Measurements from ENCODE around the gene PLBD1. TPM values are rescaled to one million over a fixed set of nuclear protein-coding genes. Genes with fewer than 3 reads are reported as not detected.

PLBD1 gene
- total and polyA plus RNA-seq, 12 donors, result 6.4 to 45.1 (median 27.6) TPM

- DNase-seq (no peak), ATAC-seq (no peak)
- Histone ChIP-seq H3K4me1 (no peaks in the 10 kb centered on the region), H3K9me3 (no peaks in the 10 kb centered on the region), H3K27me3 (no peaks in the 10 kb centered on the region), H3K27ac (no peak overlapping the region), H3K4me3 (no peak overlapping the region), H3K36me3 (peaks cover 0 to 46% (median 7%) of the 10 kb centered on the region in 9 donors)
- 61 to 69% methylated on average over 3 of the region's 3 CpGs for WGBS, 2 donors
- no peak for TF ChIP-seq CTCF (IDR thresholded peaks at IDR 0.05)
- intact Hi-C loops (cut with DNase I), result loop anchor here in 5 of 10 donors (5.0 to 10.0 kb wide), 6 partner anchors 107 to 164 kb away; no protein-coding TSS in a partner anchor
These were observed 57.1 kb downstream of the PLBD1 start for GRCh38 chr12:14510574-14510973.

GRCh38 chr12:14505626-14506596 lies 61.8 kb downstream of the PLBD1 start:
- TF ChIP-seq CTCF (IDR thresholded peaks at IDR 0.05), result no peak
- H3K36me3 ChIP-seq, result peaks cover 0 to 89% (median 12%) of the 10 kb centered on the region in 9 donors
- WGBS, 2 donors, result 90 to 92% methylated on average over 6 of the region's 6 CpGs
- intact Hi-C loops (cut with DNase I), result loop anchor here in 1 of 10 donors (5.0 kb wide), 1 partner anchor 116 kb away; no protein-coding TSS in a partner anchor
- ATAC-seq, result no peak
- no peaks in the 10 kb centered on the region for H3K27me3 ChIP-seq
- DNase-seq, result no peak
- no peak overlapping the region for H3K27ac ChIP-seq
- no peaks in the 10 kb centered on the region for H3K9me3 ChIP-seq
- H3K4me1 ChIP-seq, result no peaks in the 10 kb centered on the region
- no peak overlapping the region for H3K4me3 ChIP-seq

GRCh38 chr12:14495326-14495725 lies 72.4 kb downstream of the PLBD1 start:
- ATAC-seq, result peak in 4 of 8 donors; percentile 44 to 74 (median 58)
- peaks cover 0 to 99% (median 59%) of the 10 kb centered on the region in 9 donors for H3K36me3 ChIP-seq
- 51 to 69% methylated on average over 2 of the region's 2 CpGs for WGBS, 2 donors

More at GRCh38 chr12:14495326-14495725, 72.4 kb downstream of the PLBD1 start:
- H3K27ac ChIP-seq, result peak overlapping the region in 4 of 10 donors; percentile 3 to 22 (median 8)
- DNase-seq, result no peak
- H3K9me3 ChIP-seq, result peaks cover 0 to 4% (median 0%) of the 10 kb centered on the region in 11 donors
- H3K4me1 ChIP-seq, result no peaks in the 10 kb centered on the region
- TF ChIP-seq CTCF (IDR thresholded peaks at IDR 0.05), result no peak
- intact Hi-C loops (cut with DNase I), result no loop called here
- no peak overlapping the region for H3K4me3 ChIP-seq
- no peaks in the 10 kb centered on the region for H3K27me3 ChIP-seq

All from heart right ventricle (tissue), 16 donors.